ENCODE data around the gene QRFP.

QRFP gene

GRCh38 chr9:130903194-130904069 lies 6.8 kb upstream of the QRFP start:
- DNase-seq = no peak

- no peak for DNase-seq
Observed at GRCh38 chr9:130902204-130903185, 5.9 kb upstream of the QRFP start.

DNA sequence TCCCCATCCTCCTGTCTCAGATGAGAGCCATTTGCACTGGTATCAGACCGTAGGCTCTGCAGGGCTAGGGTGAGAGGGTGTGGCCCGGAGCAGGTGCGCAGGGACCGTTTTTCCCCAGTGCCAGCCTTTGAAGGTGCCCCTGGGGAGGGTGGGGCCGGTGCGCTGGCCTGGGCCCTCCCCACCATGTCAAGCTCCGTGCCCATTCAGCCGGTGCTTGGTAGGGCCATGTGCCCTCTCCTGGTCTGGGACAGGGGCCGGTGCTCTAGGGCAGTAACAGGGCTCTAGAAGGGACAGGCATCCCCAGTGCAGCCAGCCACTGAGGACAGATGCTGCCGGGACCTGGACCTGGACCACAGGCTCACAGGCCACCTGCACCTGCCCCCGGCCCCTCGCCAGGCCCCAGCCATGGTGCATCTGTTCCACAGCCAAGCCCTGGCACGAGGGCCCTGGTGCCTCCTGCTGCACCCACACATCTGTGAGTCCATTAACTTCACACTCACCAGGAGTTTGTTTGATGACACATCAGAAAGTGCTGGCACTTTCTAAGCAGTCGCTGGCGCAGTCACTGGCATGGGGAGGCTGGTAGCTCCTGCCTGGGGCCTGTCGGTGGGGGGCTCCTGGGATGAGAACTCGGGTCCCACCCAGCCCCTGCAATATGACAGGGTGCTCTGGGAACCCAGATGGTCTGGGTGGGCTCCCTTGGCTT lies 5.0 kb upstream of the QRFP start:
- peak in 2 of 3 experiments; percentile 20 to 35 for DNase-seq

DNA sequence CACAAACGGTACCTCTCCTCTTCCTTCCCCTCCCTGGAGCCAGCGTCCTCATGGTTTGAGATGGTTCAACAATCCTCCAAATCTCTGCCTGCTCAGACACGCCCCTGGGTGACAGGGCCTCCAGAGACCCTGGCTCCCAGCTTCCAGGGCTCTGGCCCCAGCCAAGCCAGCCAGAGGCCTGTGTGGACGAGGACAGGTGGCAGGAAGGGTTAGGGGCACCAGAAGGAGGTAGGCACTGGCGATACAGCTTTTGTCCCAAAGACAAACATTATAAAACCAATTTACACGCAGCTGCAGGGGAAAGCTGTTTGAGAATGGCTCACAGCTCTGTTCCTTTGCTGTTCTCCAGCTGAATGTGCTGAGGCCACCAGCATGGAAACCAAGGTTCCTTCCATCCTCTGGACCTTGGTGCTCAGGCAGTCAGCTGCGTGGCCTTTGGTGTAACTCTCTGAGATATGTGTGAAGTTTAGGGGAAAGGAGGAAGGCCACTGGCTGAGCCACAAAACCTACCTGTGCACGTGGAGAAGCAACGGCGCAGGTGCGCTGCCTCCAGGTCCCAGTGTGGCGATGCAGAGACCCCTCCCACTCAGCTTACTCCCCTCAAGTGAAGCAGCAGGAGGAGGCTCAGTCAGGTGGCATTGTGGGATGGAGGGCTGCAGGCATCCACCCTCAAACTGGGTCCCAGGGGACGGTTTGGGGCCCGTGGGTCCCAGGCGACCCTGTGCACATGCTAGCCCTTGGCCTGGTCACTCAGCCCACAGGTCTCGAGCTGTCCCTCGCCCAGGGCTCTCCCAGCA lies 4.3 kb upstream of the QRFP start:
- DNase-seq = peak in 2 of 3 experiments; percentile 25 to 65

GRCh38 chr9:130899051-130899748 lies 2.6 kb upstream of the QRFP start:
- DNase-seq = peak in 1 of 3 experiments; percentile 35

- DNase-seq = peak in 2 of 3 experiments; percentile 35 to 52
Observed at GRCh38 chr9:130898552-130898852, 1.9 kb upstream of the QRFP start.

DNA sequence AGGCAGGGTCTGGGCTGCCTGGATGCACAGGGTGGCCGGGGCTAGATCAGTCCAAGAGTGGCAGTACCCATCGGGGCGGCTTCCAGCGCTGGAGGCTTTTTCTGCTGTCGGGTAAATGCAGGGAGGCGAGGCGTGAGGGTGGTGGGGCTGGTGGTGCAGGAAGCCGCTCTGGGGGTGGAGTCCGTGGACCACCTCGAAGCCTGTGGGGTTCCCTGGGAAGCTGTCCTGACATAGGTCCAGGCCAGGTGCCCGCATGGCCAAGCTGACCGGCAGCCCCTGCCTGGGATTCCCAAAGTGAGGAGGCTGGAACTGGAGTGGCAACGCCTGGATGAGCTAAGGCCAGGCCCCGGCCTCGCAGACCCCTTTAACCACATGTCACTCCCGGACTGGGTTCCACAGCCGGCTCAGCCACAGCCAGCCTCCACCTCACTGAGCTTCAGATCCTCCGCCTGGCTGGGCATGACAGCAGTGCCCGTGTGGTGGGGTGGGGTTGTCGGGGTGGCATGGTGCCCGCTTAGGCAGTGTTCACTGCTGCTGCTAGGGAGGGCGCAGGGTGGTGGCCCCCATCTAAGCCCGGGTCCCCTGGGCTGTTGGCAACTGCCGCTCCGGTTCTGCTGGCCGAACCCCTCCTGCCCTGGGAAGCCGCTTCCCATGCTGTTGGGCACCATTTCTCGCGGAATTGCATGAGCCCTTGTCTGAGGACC lies 1.4 kb upstream of the QRFP start:
- peak in 1 of 3 experiments; percentile 38 for DNase-seq

DNA sequence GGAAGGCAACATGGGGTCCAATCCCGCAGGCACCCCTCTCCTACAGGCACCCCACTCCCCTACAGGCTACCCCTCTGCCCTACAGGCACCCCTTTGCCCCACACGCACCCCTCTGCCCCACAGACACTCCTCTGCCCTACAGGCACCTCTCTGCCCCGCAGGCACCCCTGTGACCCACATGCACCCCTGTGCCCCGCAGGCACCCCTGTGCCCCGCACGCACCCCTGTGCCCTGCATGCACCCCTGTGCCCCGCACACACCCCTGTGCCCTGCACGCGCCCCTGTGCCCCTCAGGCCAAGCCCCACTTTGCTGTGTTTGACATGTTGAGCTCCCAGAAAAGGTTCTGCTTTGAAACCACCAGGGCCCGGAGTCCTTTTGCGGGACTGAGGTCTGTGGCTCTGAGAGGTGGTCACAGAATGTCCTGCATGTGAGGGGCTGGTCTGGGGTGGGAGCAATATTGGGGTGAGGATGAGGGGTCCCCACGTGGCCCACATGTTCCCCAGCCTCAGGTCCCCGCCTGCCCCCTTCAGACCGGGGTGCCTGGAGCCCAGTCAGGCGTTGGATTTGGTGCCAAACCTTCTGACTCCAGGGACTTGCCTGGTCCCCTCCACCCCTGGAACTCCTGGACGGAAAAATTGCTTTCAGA lies 616 bp upstream of the QRFP start:
- no peak for DNase-seq

DNA sequence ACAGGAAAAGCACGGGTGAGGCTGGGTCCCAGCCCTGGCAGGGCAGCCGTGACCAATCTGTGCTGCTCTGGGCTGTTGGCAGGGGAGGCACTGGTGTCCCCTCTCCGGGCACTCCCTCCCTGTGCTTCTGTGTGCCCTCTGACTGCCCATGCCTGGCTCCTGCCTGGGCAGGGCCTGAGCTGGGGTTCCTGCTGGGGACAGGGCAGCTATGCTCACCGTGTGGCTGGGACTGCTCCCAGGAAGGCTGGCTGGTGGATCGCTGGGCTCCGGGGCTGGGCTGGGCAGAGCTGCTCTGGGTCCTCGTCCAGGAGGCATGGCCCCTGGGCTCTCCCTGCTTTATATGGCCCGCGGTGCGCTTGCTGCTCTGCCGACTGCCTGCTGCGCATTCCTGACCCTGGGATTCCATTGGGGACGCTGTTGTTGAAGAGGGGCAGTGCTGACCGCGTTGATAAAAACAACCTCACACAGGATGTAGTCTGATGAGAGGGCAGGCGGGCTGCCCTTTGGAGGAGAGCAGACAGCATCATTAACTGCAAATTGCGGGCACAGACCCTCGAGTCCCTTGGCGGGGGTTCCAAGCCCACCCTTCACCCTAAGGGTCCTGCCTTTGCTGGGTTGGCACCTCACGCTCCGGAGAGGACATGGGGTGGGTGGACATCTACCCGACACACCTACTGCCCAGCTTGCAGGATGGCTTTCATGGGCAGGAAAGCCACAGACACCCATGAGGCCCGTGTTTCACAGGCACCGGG lies 955 bp downstream of the QRFP start:
- peak in 1 of 3 experiments; percentile 15 for DNase-seq

DNA sequence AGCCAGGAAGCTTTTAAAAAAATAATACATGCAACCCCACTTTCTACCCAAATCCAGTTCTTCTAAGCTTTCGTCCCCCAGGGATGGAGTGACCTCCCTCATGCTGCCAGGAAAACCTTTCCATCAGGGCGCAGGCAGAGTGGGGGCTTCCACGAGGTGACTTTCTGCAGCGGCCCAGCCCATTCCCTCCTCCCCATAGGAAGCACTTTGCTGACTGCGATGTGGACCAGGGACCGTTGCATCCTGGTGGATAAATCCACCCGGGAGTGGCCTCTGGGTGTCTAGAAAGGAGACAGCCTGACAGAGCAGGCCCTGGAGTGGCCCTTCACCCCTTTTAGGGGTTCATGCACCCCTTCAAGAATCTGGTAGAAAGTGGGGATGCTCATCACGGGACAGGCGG lies 1.6 kb downstream of the QRFP start:
- DNase-seq = no peak

DNA sequence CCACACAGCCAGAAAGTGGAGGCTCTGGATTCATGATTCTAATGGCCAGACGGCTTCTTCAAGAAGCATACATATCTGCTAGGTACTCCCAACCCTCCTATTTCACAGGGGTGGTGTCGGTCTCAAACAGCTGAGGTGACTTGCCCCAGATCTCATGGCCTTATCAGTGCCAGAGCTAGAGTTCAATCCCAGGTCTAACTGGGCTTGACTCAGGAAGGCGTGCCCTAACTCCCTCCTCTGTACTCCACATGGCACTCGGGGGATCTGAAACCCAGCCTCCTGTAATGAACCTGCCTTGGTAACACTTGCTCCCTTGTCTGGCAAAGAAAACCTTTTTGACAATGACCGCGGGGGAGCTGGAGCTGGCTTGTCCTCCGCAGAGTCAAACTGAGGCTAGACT lies 2.1 kb downstream of the QRFP start:
- DNase-seq = no peak

- DNase-seq = no peak
Observed at GRCh38 chr9:130893341-130894101, 3.1 kb downstream of the QRFP start.

DNA sequence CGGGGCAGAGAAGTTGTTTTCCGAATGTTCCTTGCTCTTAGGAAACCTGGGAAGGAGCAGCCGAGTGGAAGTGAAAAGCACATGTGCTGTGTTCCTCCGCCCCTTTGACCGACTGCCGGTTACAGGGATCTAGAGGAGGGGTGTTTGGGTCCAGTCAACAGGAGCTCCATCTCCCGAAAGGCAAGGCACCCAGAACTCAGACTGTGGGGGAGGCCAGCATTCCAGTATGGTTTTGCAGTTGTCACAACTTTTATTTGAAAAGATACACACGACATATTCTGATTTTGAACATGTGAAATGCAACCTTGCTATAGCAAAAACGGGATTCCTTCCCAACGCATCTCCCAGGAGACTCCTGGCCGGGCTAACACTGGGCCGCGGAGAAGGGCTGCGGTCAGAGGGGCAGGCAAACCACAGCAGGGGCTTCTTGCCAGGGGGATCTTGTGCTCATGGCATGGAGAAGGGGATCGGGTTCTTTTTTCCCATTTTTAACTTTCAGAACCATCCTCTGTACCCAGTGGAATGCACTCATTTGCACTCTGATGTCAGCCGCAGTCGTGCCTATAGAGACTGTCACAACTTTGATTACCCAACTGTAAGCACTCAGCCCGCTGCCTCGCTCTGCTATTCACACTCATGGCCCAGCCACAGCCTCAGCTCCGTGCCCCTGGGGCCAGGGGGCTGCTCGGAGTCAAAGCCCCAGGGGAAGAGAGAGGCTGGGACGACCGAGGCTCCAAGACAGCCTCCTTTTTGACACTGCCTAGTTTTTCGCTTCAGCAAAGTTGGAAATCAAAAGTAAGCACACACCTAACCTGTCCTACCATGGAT lies 3.9 kb downstream of the QRFP start:
- DNase-seq = no peak

GRCh38 chr9:130891688-130892476 lies 4.7 kb downstream of the QRFP start:
- DNase-seq = peak in 2 of 3 experiments; percentile 26 to 60

- DNase-seq = no peak
Observed at GRCh38 chr9:130890870-130891687, 5.5 kb downstream of the QRFP start.

GRCh38 chr9:130890124-130890523 lies 6.5 kb downstream of the QRFP start:
- no peak for DNase-seq
